Measurements from ENCODE around the gene RIT1. TPM values are rescaled to one million over a fixed set of nuclear protein-coding genes. Genes with fewer than 3 reads are reported as not detected.

RIT1 gene
- total and polyA plus RNA-seq, 2 of the 13 experiments (the other 11 are each of a cell fraction or from before 2014, with no cell fraction given) = 12.2 to 32.2 TPM

GRCh38 chr1:155858800-155859233 lies 52.3 kb downstream of the RIT1 start (continued):
- no peak for TF ChIP-seq YEATS4 (CRISPR knock-in tag; IDR thresholded peaks at IDR 0.05; ENCODE audit: borderline replicate concordance)
- TF ChIP-seq RXRA (CRISPR knock-in tag; IDR thresholded peaks at IDR 0.05) = no peak
- no peak for TF ChIP-seq ZNF570 (CRISPR knock-in tag; IDR thresholded peaks at IDR 0.05; ENCODE audit: borderline replicate concordance)
- no peak for TF ChIP-seq STAG1 (CRISPR knock-in tag; IDR thresholded peaks at IDR 0.05)
- no peak for TF ChIP-seq HINFP (CRISPR knock-in tag; IDR thresholded peaks at IDR 0.05; ENCODE audit: low read depth)
- TF ChIP-seq NRL (CRISPR knock-in tag; IDR thresholded peaks at IDR 0.05; ENCODE audit: borderline replicate concordance) = no peak
- TF ChIP-seq CENPBD1 (CRISPR knock-in tag; IDR thresholded peaks at IDR 0.05; ENCODE audit: borderline replicate concordance, low read depth) = no peak
- no peak for TF ChIP-seq ZNF564 (CRISPR knock-in tag; IDR thresholded peaks at IDR 0.05)
- TF ChIP-seq KDM4B (CRISPR knock-in tag; IDR thresholded peaks at IDR 0.05) = no peak
- TF ChIP-seq TFDP1 (CRISPR knock-in tag; IDR thresholded peaks at IDR 0.05; ENCODE audit: borderline replicate concordance) = no peak
- no peak for TF ChIP-seq RARA (CRISPR knock-in tag; IDR thresholded peaks at IDR 0.05)
- TF ChIP-seq ZC3H13 (CRISPR knock-in tag; IDR thresholded peaks at IDR 0.05) = no peak
- no peak for TF ChIP-seq ZBTB37 (CRISPR knock-in tag; IDR thresholded peaks at IDR 0.05)
- no peak for TF ChIP-seq IRF9 (CRISPR knock-in tag; IDR thresholded peaks at IDR 0.05; ENCODE audit: borderline replicate concordance)
- no peak for TF ChIP-seq CREBL2 (CRISPR knock-in tag; IDR thresholded peaks at IDR 0.05; ENCODE audit: borderline replicate concordance)
- peak; percentile 55 for TF ChIP-seq ASH2L (IDR thresholded peaks at IDR 0.05; ENCODE audit: insufficient read length, low read depth, low read length)
- TF ChIP-seq ZNF121 (CRISPR knock-in tag; IDR thresholded peaks at IDR 0.05) = peak; percentile 70
- peak in 1 of 2 experiments; percentile 49; a peak in 1 of 4 replicates for TF ChIP-seq HMGXB4 (CRISPR knock-in tag; IDR thresholded peaks at IDR 0.05; ENCODE audit: borderline replicate concordance in 1 of 2, low read depth in 1 of 2)
- TF ChIP-seq FOXA1 (IDR thresholded peaks at IDR 0.05) = no peak
- TF ChIP-seq FOXA1 (CRISPR knock-in tag; IDR thresholded peaks at IDR 0.05) = no peak
